NCI-H1694 (cell line): ENCODE results near the gene RNF13.
A peak's percentile ranks its signal among the peaks of the same experiment; 100 is the strongest.
"Not testable (repeated sequence)": the region's sequence is repeated elsewhere in the genome, so short reads cannot be mapped to it uniquely, and the experiment has no call there.

Source experiments
- DNase-seq: peaks from one replicate; lab custom pipeline; 2025; lab: John Stamatoyannopoulos, UW

Gene RNF13

DNA sequence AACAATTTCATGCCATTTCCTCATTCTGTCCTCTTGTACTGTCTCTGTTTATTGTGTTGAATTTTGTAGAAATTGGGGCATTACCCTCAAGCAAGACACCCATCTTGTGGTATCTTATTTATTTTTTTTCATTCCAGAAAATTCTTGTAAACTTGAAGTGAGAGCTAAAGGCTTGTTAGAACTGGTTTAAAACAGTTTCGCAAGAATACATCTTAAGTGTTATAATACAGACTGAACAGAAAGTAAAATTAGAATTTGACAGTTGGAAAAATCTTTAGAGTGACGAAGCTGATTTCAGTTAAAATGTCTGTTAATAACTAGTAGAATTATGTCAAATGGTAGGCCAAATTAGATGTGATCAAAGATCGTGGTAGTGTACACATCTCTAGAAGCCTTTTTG is 26.9 kb downstream of the RNF13 start:
- DNase-seq = no peak

GRCh38 chr3:149843502-149843901 is 30.5 kb downstream of the RNF13 start:
- DNase-seq = no peak

DNA sequence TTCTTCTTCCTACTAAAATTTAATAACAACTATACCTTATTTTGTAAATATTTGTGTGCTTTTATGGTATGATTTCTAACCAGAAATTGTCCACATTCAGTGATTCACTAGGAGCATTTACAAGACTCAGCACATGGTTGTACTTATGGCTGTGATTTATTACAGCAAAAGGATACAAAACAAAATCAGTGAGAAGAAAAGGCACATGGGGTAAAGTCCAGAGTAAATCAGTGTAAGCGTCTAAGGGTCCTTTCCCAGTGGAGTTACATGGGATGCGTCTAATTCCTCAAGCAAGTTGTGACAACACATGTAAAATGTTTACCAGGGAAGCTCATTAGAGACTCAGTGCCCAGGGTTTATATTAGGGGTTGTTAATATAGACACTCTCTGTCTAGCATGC is 31.1 kb downstream of the RNF13 start:
- DNase-seq = no peak

DNA sequence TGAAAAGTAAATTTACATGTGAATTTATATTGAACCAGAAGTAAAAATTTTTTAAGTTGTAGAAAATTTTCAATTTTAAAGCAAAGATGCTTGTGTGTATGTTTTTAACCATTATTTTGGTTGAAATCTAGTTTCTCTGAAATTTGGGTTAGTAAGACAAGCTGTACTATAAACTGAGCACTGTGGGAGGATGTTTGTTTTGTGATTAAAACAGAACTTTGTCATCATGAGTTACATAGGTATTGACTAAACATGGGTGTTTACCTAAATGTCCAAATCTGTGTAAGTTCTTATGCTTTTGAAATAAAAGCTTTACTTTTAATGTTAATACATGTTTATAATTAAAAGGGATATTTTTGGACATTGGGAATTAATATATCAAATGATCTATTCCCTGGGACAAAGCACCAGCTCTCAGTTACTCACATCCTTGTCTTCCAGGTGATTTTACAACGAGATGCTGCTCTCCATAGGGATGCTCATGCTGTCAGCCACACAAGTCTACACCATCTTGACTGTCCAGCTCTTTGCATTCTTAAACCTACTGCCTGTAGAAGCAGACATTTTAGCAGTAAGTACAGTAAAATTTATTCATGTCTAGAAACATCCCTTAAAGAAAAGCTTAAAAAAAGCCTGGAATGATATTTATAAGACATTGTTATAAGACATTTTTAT is 32.7 kb downstream of the RNF13 start:
- no peak for DNase-seq

- no peak for DNase-seq
Measured at GRCh38 chr3:149848238-149848637, 35.2 kb downstream of the RNF13 start.

DNA sequence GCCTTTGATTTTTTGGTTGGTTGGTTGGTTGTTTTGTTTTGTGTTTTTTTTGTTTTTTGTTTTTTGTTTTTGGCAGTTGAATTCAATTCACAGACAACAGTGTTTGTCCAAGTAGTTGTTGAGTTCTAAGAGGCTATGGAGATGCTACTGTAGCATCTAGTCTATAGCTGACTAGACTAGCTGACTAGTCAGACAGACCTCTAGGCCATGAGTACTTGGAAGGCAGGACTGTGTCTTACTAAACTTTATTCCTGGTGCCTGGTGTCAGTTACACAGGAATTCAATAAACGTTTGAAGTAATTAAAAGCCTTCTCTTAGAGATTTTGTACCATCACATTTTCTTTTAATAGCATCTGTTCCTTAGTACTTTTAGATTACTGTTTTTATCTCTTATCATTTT is 35.7 kb downstream of the RNF13 start:
- no peak for DNase-seq

- no peak for DNase-seq
Measured at GRCh38 chr3:149850787-149851584, 38.0 kb downstream of the RNF13 start.

DNA sequence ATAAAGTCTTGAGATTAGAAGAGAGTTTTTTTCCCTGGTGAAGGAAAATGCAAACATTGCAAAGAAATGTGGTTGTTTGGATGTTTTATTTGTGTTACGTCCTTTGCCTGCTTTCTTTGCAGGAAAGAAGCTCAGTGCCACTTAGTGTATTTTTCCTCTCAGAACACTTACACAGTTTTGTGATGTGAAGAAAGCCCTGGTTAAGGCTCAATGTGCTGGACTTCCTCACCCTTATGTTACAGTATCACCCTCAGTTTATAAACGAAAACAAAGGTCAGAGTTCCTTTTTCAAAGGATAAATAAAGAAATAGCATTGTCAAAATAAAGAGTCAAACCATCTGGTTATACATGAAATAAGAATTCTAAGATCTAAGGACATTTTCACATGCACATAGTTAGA is 45.9 kb downstream of the RNF13 start:
- no peak for DNase-seq

GRCh38 chr3:149860881-149861280 is 47.9 kb downstream of the RNF13 start:
- DNase-seq = no peak

GRCh38 chr3:149867563-149867962 is 54.5 kb downstream of the RNF13 start:
- no peak for DNase-seq

- no peak for DNase-seq
Measured at GRCh38 chr3:149871855-149872254, 58.8 kb downstream of the RNF13 start.

DNA sequence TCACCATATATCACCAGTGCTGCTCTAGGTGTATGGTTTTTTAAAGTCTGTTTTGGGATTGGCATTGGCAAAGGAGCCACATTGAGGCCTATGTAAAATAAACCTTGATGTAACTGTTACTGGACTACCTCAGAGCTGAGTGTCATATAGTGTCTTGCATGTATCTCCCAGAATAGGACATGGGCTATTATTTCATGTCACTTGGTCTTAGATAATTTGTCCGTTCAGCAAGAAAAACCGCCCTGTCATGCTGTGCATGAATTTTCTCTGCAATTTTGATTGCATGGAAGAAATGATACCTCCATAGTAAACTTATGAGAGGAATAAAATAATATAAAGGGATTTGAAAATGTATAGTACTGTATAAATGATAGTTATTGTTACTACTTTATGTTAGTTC is 59.6 kb downstream of the RNF13 start:
- DNase-seq = no peak

GRCh38 chr3:149877668-149878067 is 64.7 kb downstream of the RNF13 start:
- DNase-seq = no peak

DNA sequence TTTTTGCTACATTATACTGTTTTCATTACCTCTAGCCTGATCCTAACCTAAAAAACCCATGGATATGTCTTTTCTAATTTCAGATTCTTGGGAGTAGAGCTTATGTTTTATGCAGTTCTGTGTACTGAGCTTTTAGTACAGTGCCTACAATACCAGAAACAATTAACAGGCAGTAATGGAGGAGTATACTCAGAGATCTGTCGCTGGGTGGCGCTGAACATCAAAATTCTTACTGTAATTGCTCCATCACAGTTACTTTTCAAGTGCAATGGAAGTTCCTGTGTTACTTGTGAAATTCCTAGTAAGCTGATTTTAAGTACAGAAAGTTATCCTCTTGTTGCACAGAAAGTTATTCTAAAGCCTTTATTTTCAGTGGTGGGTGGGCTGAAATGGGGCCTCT is 66.9 kb downstream of the RNF13 start:
- DNase-seq = peak; percentile 68

- no peak for DNase-seq
Measured at GRCh38 chr3:149881879-149882278, 68.9 kb downstream of the RNF13 start.

DNA sequence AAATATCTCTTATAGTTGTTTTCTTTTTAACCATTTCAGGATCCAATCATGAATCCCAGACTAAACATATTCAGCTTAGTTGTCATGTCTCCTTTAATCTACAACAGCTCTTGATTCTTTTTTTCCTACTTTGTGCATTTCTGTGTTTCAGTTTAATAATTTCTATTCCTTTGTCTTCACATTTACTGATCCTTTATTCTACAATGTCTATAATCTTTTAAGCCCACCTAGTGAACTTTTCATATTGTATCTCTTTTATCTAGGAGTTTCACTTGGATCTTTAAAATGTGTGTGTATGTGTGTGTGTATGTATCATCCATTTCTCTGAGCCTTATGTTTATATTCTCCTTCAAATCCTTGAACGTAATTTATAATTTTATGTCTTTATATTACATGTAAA is 70.1 kb downstream of the RNF13 start:
- DNase-seq = no peak

- not testable (repeated sequence) for DNase-seq
Measured at GRCh38 chr3:149883860-149884259, 70.8 kb downstream of the RNF13 start.

GRCh38 chr3:149884848-149885247 is 71.8 kb downstream of the RNF13 start:
- not testable (repeated sequence) for DNase-seq

DNA sequence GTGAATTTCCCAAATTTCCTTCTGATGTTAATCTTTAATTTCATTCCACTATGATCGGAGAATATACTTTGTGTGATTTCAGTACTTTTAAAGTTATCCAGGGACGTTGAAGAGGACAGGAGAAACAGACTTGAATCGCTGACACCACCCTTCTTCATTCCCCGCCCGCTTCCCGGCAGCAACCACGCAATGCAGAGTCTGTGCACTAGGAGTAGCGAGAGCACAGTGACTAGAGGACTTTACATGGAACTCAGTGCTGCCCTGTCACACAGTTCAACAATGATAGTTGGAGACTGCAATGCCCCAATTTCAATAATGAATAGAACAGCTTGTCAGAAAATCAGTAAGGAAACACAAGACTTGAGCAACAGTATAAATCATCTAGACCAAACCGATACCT is 73.9 kb downstream of the RNF13 start:
- no peak for DNase-seq

GRCh38 chr3:149891621-149892020 is 78.6 kb downstream of the RNF13 start:
- peak; percentile 83 for DNase-seq

DNA sequence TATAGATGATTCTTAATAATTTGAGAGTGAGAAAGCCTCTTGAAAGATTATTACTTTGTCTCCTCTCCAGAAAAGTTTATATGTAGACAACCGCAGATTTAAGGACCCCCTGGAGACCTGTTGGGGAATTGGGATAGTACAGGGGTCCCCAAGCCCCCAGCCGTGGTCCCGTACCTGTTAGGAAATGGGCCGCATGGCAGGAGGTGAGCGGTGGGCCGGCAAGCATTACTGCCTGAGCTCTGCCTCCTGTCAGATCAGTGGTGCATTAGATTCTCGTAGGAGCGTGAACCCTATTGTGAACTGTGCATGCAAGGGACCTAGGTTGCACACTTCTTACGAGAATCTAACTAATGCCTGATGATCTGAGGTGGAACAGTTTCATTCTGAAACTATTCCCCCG is 79.4 kb downstream of the RNF13 start:
- no peak for DNase-seq

DNA sequence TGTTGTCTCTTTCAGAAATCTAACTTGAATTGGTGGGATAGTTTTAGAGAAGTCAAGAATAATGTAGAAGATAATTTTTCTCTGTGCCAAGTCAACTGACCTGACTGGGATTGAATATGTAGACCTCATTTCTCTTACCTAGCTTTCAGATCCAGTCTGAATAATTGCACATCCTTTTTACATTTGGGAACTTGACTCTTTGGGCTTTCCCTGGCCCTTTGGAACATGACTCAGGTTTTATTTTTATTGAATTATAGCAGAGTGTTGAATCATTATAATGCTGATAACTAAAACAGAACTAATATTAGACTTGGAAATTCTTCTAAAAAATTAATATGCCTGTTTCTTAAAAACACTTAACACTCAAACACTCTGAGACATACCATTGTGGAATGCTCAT is 81.2 kb downstream of the RNF13 start:
- DNase-seq = no peak

DNA sequence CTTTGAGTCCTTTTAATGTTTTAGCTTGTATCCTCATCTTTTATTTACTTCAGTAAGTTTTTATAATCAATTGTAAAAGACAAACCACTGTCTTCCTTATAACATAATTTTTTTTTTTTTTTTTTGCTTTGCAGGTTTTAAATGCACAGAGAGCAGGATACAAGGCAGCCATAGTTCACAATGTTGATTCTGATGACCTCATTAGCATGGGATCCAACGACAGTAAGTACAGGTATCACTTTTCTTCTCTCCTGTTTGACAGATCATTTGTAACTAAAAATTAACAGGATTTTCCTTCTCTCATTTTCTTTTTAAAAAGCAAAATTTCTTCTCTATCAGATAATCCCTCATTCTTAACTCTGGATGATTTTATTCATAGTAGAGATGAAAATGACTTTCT is 82.3 kb downstream of the RNF13 start:
- DNase-seq = no peak

DNA sequence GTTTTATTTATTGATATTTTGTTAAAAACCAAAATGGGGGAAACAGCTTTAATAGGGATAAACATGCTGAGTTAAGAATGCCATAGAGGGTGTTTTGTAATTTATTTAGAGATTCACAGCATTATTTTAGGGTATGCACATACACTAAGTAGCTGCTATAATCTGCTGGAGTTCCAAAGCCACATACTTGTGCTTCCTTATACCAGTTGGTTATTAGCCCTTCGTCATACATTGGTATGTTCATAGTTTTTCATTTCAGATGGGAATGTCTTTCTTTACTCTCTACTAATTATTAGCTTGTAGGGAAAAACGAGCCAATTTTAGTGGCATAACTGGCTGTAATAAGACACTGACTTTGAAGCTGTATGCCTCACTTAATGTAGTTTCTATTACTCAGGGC is 82.8 kb downstream of the RNF13 start:
- no peak for DNase-seq
